ENCODE results near the gene MARF1. TPM values are rescaled to one million over a fixed set of nuclear protein-coding genes. Genes with fewer than 3 reads are reported as not detected.

The MARF1 gene
- total and polyA plus RNA-seq, 4 donors, result 28.8 to 92.8 (median 53.8) TPM

GRCh38 chr16:15567823-15568222, 75.1 kb downstream of the MARF1 start:
- Histone ChIP-seq H3K4me1 (ENCODE audit: control insufficient read depth in 1 of 2, insufficient read depth in 2 of 2, low read length in 2 of 2) (no peaks in the 10 kb centered on the region), H3K4me3 (ENCODE audit: low read length in 2 of 2) (no peak overlapping the region), H3K9me3 (ENCODE audit: control insufficient read depth, low read length) (no peaks in the 10 kb centered on the region), H3K36me3 (ENCODE audit: control insufficient read depth in 1 of 2, insufficient read depth in 2 of 2, low read length in 1 of 2) (no peaks in the 10 kb centered on the region), H3K27ac (ENCODE audit: low read depth in 1 of 2, low read length in 2 of 2) (no peak overlapping the region), H3K27me3 (ENCODE audit: control insufficient read depth in 1 of 2, insufficient read depth in 2 of 2, low read length in 1 of 2) (no peaks in the 10 kb centered on the region)
- intact Hi-C loops (cut with DNase I), result no loop called here
- 98 to 99% methylated on average over 5 of the region's 5 CpGs for WGBS, 2 donors
- ATAC-seq (ENCODE audit: low FRiP score), result no peak
- no peak for DNase-seq

- 94 to 96% methylated on average over 2 of the region's 2 CpGs for WGBS, 2 donors
- H3K27me3 ChIP-seq (ENCODE audit: control insufficient read depth in 1 of 2, insufficient read depth in 2 of 2, low read length in 1 of 2), result no peaks in the 10 kb centered on the region
- no peak overlapping the region for H3K27ac ChIP-seq (ENCODE audit: low read depth in 1 of 2, low read length in 2 of 2)
- H3K4me3 ChIP-seq (ENCODE audit: low read length in 2 of 2), result no peak overlapping the region
- DNase-seq, result no peak
- intact Hi-C loops (cut with DNase I), result no loop called here
- no peaks in the 10 kb centered on the region for H3K4me1 ChIP-seq (ENCODE audit: control insufficient read depth in 1 of 2, insufficient read depth in 2 of 2, low read length in 2 of 2)
- H3K36me3 ChIP-seq (ENCODE audit: control insufficient read depth in 1 of 2, insufficient read depth in 2 of 2, low read length in 1 of 2), result no peaks in the 10 kb centered on the region
- H3K9me3 ChIP-seq (ENCODE audit: control insufficient read depth, low read length), result no peaks in the 10 kb centered on the region
- no peak for ATAC-seq (ENCODE audit: low FRiP score)
Observed at GRCh38 chr16:15566095-15566494, 76.9 kb downstream of the MARF1 start.

GRCh38 chr16:15564604-15565339, 78.2 kb downstream of the MARF1 start:
- no peak overlapping the region for H3K27ac ChIP-seq (ENCODE audit: low read depth in 1 of 2, low read length in 2 of 2)
- no peaks in the 10 kb centered on the region for H3K27me3 ChIP-seq (ENCODE audit: control insufficient read depth in 1 of 2, insufficient read depth in 2 of 2, low read length in 1 of 2)
- no peak for ATAC-seq (ENCODE audit: low FRiP score)
- H3K9me3 ChIP-seq (ENCODE audit: control insufficient read depth, low read length), result no peaks in the 10 kb centered on the region
- DNase-seq, result no peak
- no peak overlapping the region for H3K4me3 ChIP-seq (ENCODE audit: low read length in 2 of 2)
- no peaks in the 10 kb centered on the region for H3K4me1 ChIP-seq (ENCODE audit: control insufficient read depth in 1 of 2, insufficient read depth in 2 of 2, low read length in 2 of 2)
- intact Hi-C loops (cut with DNase I), result no loop called here
- WGBS, 2 donors, result 79 to 83% methylated on average over 7 of the region's 7 CpGs
- no peaks in the 10 kb centered on the region for H3K36me3 ChIP-seq (ENCODE audit: control insufficient read depth in 1 of 2, insufficient read depth in 2 of 2, low read length in 1 of 2)

GRCh38 chr16:15559176-15559575, 83.8 kb downstream of the MARF1 start:
- ATAC-seq (ENCODE audit: low FRiP score), result no peak
- intact Hi-C loops (cut with DNase I), result no loop called here
- 96% methylated on average over 4 of the region's 4 CpGs for WGBS, 2 donors
- H3K4me3 ChIP-seq (ENCODE audit: low read length in 2 of 2), result no peak overlapping the region
- H3K36me3 ChIP-seq (ENCODE audit: control insufficient read depth in 1 of 2, insufficient read depth in 2 of 2, low read length in 1 of 2), result no peaks in the 10 kb centered on the region
- H3K27me3 ChIP-seq (ENCODE audit: control insufficient read depth in 1 of 2, insufficient read depth in 2 of 2, low read length in 1 of 2), result no peaks in the 10 kb centered on the region
- no peaks in the 10 kb centered on the region for H3K4me1 ChIP-seq (ENCODE audit: control insufficient read depth in 1 of 2, insufficient read depth in 2 of 2, low read length in 2 of 2)
- no peak overlapping the region for H3K27ac ChIP-seq (ENCODE audit: low read depth in 1 of 2, low read length in 2 of 2)
- no peak for DNase-seq
- H3K9me3 ChIP-seq (ENCODE audit: control insufficient read depth, low read length), result no peaks in the 10 kb centered on the region

GRCh38 chr16:15557258-15557657, 85.7 kb downstream of the MARF1 start:
- no peaks in the 10 kb centered on the region for H3K9me3 ChIP-seq (ENCODE audit: control insufficient read depth, low read length)
- no peak overlapping the region for H3K27ac ChIP-seq (ENCODE audit: low read depth in 1 of 2, low read length in 2 of 2)
- H3K4me1 ChIP-seq (ENCODE audit: control insufficient read depth in 1 of 2, insufficient read depth in 2 of 2, low read length in 2 of 2), result no peaks in the 10 kb centered on the region
- intact Hi-C loops (cut with DNase I), result no loop called here
- no peak overlapping the region for H3K4me3 ChIP-seq (ENCODE audit: low read length in 2 of 2)
- no peak for DNase-seq
- 86 to 88% methylated on average over 6 of the region's 6 CpGs for WGBS, 2 donors
- no peaks in the 10 kb centered on the region for H3K27me3 ChIP-seq (ENCODE audit: control insufficient read depth in 1 of 2, insufficient read depth in 2 of 2, low read length in 1 of 2)
- H3K36me3 ChIP-seq (ENCODE audit: control insufficient read depth in 1 of 2, insufficient read depth in 2 of 2, low read length in 1 of 2), result no peaks in the 10 kb centered on the region
- ATAC-seq (ENCODE audit: low FRiP score), result no peak

- ATAC-seq (ENCODE audit: low FRiP score), result no peak
- H3K27ac ChIP-seq (ENCODE audit: low read depth in 1 of 2, low read length in 2 of 2), result no peak overlapping the region
- no peaks in the 10 kb centered on the region for H3K4me1 ChIP-seq (ENCODE audit: control insufficient read depth in 1 of 2, insufficient read depth in 2 of 2, low read length in 2 of 2)
- intact Hi-C loops (cut with DNase I), result no loop called here
- no peaks in the 10 kb centered on the region for H3K27me3 ChIP-seq (ENCODE audit: control insufficient read depth in 1 of 2, insufficient read depth in 2 of 2, low read length in 1 of 2)
- WGBS, 2 donors, result 94 to 98% methylated on average over 5 of the region's 5 CpGs
- DNase-seq, result no peak
- H3K4me3 ChIP-seq (ENCODE audit: low read length in 2 of 2), result no peak overlapping the region
- no peaks in the 10 kb centered on the region for H3K9me3 ChIP-seq (ENCODE audit: control insufficient read depth, low read length)
- H3K36me3 ChIP-seq (ENCODE audit: control insufficient read depth in 1 of 2, insufficient read depth in 2 of 2, low read length in 1 of 2), result no peaks in the 10 kb centered on the region
Observed at GRCh38 chr16:15556130-15556529, 86.8 kb downstream of the MARF1 start.

- WGBS, 2 donors, result 68 to 71% methylated on average over 10 of the region's 10 CpGs
- H3K36me3 ChIP-seq (ENCODE audit: control insufficient read depth in 1 of 2, insufficient read depth in 2 of 2, low read length in 1 of 2), result no peaks in the 10 kb centered on the region
- ATAC-seq (ENCODE audit: low FRiP score), result no peak
- no peaks in the 10 kb centered on the region for H3K4me1 ChIP-seq (ENCODE audit: control insufficient read depth in 1 of 2, insufficient read depth in 2 of 2, low read length in 2 of 2)
- H3K9me3 ChIP-seq (ENCODE audit: control insufficient read depth, low read length), result no peaks in the 10 kb centered on the region
- H3K27me3 ChIP-seq (ENCODE audit: control insufficient read depth in 1 of 2, insufficient read depth in 2 of 2, low read length in 1 of 2), result no peaks in the 10 kb centered on the region
- H3K4me3 ChIP-seq (ENCODE audit: low read length in 2 of 2), result no peak overlapping the region
- no peak for DNase-seq
- intact Hi-C loops (cut with DNase I), result loop anchor here in 1 of 2 donors (5.0 kb wide), 1 partner anchor 126 kb away; no protein-coding TSS in a partner anchor
- H3K27ac ChIP-seq (ENCODE audit: low read depth in 1 of 2, low read length in 2 of 2), result no peak overlapping the region
Observed at GRCh38 chr16:15553313-15554088, 89.5 kb downstream of the MARF1 start.

- DNase-seq, result no peak
- 93% methylated on average over 6 of the region's 6 CpGs for WGBS, 2 donors
- Histone ChIP-seq H3K36me3 (ENCODE audit: control insufficient read depth in 1 of 2, insufficient read depth in 2 of 2, low read length in 1 of 2) (no peaks in the 10 kb centered on the region), H3K9me3 (ENCODE audit: control insufficient read depth, low read length) (no peaks in the 10 kb centered on the region), H3K4me1 (ENCODE audit: control insufficient read depth in 1 of 2, insufficient read depth in 2 of 2, low read length in 2 of 2) (no peaks in the 10 kb centered on the region), H3K27me3 (ENCODE audit: control insufficient read depth in 1 of 2, insufficient read depth in 2 of 2, low read length in 1 of 2) (no peaks in the 10 kb centered on the region), H3K4me3 (ENCODE audit: low read length in 2 of 2) (no peak overlapping the region), H3K27ac (ENCODE audit: low read depth in 1 of 2, low read length in 2 of 2) (no peak overlapping the region)
- intact Hi-C loops (cut with DNase I), result loop anchor here in 1 of 2 donors (5.0 kb wide), 1 partner anchor 125 kb away; no protein-coding TSS in a partner anchor
- ATAC-seq (ENCODE audit: low FRiP score), result no peak
Observed at GRCh38 chr16:15552507-15552906, 90.4 kb downstream of the MARF1 start.
